ENCODE measurements around the gene MAP2K7. TPM values are rescaled to one million over a fixed set of nuclear protein-coding genes. Genes with fewer than 3 reads are reported as not detected.

Gene MAP2K7
- polyA plus RNA-seq, 1 donor (not counting 4 experiments of a cell fraction or from before 2014, with no cell fraction given) = 8.4 TPM

DNA sequence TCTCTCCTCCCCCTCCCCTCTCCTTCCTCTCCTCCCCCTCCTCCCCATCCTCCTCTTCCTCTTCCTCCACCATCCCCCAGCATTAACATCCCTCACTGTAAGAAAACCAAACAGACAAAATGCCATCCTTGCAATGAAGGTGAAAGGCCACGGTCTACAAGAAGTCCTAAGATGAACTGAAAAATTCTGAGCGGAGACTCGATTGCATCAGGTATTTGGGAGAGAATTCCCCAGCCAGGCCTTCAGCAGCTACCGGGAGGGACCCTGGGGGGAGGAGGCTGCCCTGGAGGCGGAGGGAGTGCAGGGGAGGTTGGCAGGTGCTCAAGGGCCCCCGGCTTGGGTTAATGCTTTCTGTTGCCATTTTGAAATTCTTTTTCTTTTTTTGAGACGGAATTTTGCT is 49.9 kb downstream of the MAP2K7 start:
- H2AFZ ChIP-seq (ENCODE audit: control insufficient read depth, low read length) = no peak overlapping the region
- no peaks in the 10 kb centered on the region for H3K27me3 ChIP-seq (ENCODE audit: control insufficient read depth, extremely low read depth, insufficient read depth, low read length)
- peaks cover 0 to 10% of the 10 kb centered on the region in 2 experiments for H3K36me3 ChIP-seq (ENCODE audit: control insufficient read depth in 2 of 2, extremely low read depth in 1 of 2, insufficient read depth in 2 of 2, low read length in 2 of 2)
- H4K20me1 ChIP-seq (ENCODE audit: control insufficient read depth, extremely low read depth, insufficient read depth, low read length) = no peaks in the 10 kb centered on the region
- H3K9ac ChIP-seq (ENCODE audit: control insufficient read depth, extremely low read depth, insufficient read depth, low read length) = no peak overlapping the region
- dilution Hi-C loops (cut with MboI; ENCODE audit: extremely low pct_ligation_motif_present, low sequenced_read_pairs) = no loop called here
- TF ChIP-seq, protein P1, sequence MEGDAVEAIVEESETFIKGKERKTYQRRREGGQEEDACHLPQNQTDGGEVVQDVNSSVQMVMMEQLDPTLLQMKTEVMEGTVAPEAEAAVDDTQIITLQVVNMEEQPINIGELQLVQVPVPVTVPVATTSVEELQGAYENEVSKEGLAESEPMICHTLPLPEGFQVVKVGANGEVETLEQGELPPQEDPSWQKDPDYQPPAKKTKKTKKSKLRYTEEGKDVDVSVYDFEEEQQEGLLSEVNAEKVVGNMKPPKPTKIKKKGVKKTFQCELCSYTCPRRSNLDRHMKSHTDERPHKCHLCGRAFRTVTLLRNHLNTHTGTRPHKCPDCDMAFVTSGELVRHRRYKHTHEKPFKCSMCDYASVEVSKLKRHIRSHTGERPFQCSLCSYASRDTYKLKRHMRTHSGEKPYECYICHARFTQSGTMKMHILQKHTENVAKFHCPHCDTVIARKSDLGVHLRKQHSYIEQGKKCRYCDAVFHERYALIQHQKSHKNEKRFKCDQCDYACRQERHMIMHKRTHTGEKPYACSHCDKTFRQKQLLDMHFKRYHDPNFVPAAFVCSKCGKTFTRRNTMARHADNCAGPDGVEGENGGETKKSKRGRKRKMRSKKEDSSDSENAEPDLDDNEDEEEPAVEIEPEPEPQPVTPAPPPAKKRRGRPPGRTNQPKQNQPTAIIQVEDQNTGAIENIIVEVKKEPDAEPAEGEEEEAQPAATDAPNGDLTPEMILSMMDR (optimal IDR thresholded peaks at IDR 0.05 in 1 of 3, IDR thresholded peaks at IDR 0.05 in 1 of 3, conservative IDR thresholded peaks at IDR 0.05 in 1 of 3; ENCODE audit: extremely low read depth in 1 of 3, insufficient read depth in 2 of 3, low read length in 3 of 3) = no peak
- TF ChIP-seq EZH2 (IDR thresholded peaks at IDR 0.05; ENCODE audit: low read length) = no peak
- H3K9me1 ChIP-seq (ENCODE audit: control insufficient read depth, extremely low read depth, insufficient read depth, low read length) = no peaks in the 10 kb centered on the region
- H3K4me2 ChIP-seq (ENCODE audit: control insufficient read depth, extremely low read depth, insufficient read depth, low read depth, low read length) = no peak overlapping the region
- no peak overlapping the region for H3K4me3 ChIP-seq (ENCODE audit: control insufficient read depth in 2 of 3, extremely low read depth in 1 of 3, insufficient read depth in 2 of 3, low read depth in 1 of 3, low read length in 3 of 3)
- peaks cover 10% of the 10 kb centered on the region for H3K4me1 ChIP-seq (ENCODE audit: control insufficient read depth, extremely low read depth, insufficient read depth, low read length)
- DNase-seq (ENCODE audit: low read depth, low spot score) (no peak), FAIRE-seq (no peak)
- no peaks in the 10 kb centered on the region for H3K79me2 ChIP-seq (ENCODE audit: control insufficient read depth, insufficient read depth, low read length)
- H3K9me3 ChIP-seq (ENCODE audit: control insufficient read depth, low read depth, low read length) = no peaks in the 10 kb centered on the region
- H3K27ac ChIP-seq (ENCODE audit: control insufficient read depth, insufficient read depth, low read length) = no peak overlapping the region

DNA sequence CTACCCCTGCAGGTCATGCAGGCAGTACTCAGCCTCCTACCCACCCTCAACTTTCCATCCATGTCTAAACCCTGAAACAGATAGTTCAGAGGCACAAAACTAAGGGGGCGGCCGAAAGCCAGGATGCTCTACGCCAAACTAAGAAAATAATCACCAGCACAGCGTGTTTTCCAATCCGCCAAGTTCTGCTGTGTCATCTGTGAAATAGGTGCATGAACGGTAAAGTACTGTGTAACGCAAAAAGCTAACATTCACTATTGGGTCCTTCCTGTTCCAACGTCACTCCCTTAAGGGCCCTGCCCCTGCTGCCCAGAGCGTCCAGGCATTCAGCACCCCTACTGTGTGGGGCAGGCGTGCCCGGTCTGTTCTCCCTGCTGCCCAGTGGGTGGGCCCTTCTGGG is 52.0 kb downstream of the MAP2K7 start:
- DNase-seq (ENCODE audit: low read depth, low spot score) = no peak
- Histone ChIP-seq H3K79me2 (ENCODE audit: control insufficient read depth, insufficient read depth, low read length) (no peaks in the 10 kb centered on the region), H3K36me3 (ENCODE audit: control insufficient read depth in 2 of 2, extremely low read depth in 1 of 2, insufficient read depth in 2 of 2, low read length in 2 of 2) (peaks cover 4 to 11% of the 10 kb centered on the region in 2 experiments), H3K9ac (ENCODE audit: control insufficient read depth, extremely low read depth, insufficient read depth, low read length) (no peak overlapping the region), H3K9me1 (ENCODE audit: control insufficient read depth, extremely low read depth, insufficient read depth, low read length) (no peaks in the 10 kb centered on the region), H3K4me1 (ENCODE audit: control insufficient read depth, extremely low read depth, insufficient read depth, low read length) (peaks cover 10% of the 10 kb centered on the region), H3K4me3 (ENCODE audit: control insufficient read depth in 2 of 3, extremely low read depth in 1 of 3, insufficient read depth in 2 of 3, low read depth in 1 of 3, low read length in 3 of 3) (no peak overlapping the region), H2AFZ (ENCODE audit: control insufficient read depth, low read length) (no peak overlapping the region), H3K27me3 (ENCODE audit: control insufficient read depth, extremely low read depth, insufficient read depth, low read length) (no peaks in the 10 kb centered on the region), H3K27ac (ENCODE audit: control insufficient read depth, insufficient read depth, low read length) (no peak overlapping the region), H3K9me3 (ENCODE audit: control insufficient read depth, low read depth, low read length) (no peaks in the 10 kb centered on the region), H3K4me2 (ENCODE audit: control insufficient read depth, extremely low read depth, insufficient read depth, low read depth, low read length) (no peak overlapping the region), H4K20me1 (ENCODE audit: control insufficient read depth, extremely low read depth, insufficient read depth, low read length) (no peaks in the 10 kb centered on the region)
- TF ChIP-seq EZH2 (IDR thresholded peaks at IDR 0.05; ENCODE audit: low read length) = no peak
- TF ChIP-seq, protein P1 (optimal IDR thresholded peaks at IDR 0.05 in 1 of 3, IDR thresholded peaks at IDR 0.05 in 1 of 3, conservative IDR thresholded peaks at IDR 0.05 in 1 of 3; ENCODE audit: extremely low read depth in 1 of 3, insufficient read depth in 2 of 3, low read length in 3 of 3) = no peak
- dilution Hi-C loops (cut with MboI; ENCODE audit: extremely low pct_ligation_motif_present, low sequenced_read_pairs) = no loop called here
- FAIRE-seq = no peak
